HCT116 (cell line): Measurements from ENCODE around the gene DCDC2C.

Experiments used
- CEBPB ChIP-seq: IDR thresholded peaks from 2 replicates; pipeline ENCODE4 v1.6.1; 2012; ENCODE audit warnings: low read depth
- CTCF ChIP-seq, 3 experiments: fragments of 200-600 bp in 1 of 3; sonication (generic) in 1 of 3; IDR thresholded peaks in 2 of 3; conservative IDR thresholded peaks in 1 of 3; 2 replicates each; pipeline ENCODE4 v1.5.1; 2012 to 2017; ENCODE audit warnings: low read depth in 2 of 3, low read length in 2 of 3, antibody characterized with exemption in 1 of 3, borderline replicate concordance in 1 of 3, control low read depth in 1 of 3, mild to moderate bottlenecking in 1 of 3, mixed read lengths in 1 of 3, mixed run types in 1 of 3, moderate library complexity in 1 of 3; ENCODE audit not compliant: insufficient read depth in 1 of 3
- EZH2 ChIP-seq: fragments of 200-600 bp; sonication (generic); IDR thresholded peaks from 2 replicates; pipeline ENCODE4 v1.6.1; 2017; ENCODE audit warnings: antibody characterized with exemption, mixed run types
- JUND ChIP-seq: IDR thresholded peaks from 2 replicates; pipeline ENCODE4 v1.6.1; 2012
- POLR2A ChIP-seq: IDR thresholded peaks from 2 replicates; pipeline ENCODE4 v1.7.0; 2011; ENCODE audit warnings: borderline replicate concordance; ENCODE audit not compliant: insufficient read depth, insufficient read length; ENCODE audit errors: extremely low read depth
- POLR2AphosphoS5 ChIP-seq: IDR thresholded peaks from 2 replicates; pipeline ENCODE4 v1.6.1; 2011; ENCODE audit warnings: mild to moderate bottlenecking, low read depth, low read length, moderate library complexity
- RAD21 ChIP-seq: IDR thresholded peaks from 2 replicates; pipeline ENCODE4 v1.6.1; 2012; ENCODE audit warnings: low read depth, mild to moderate bottlenecking
- SIN3A ChIP-seq: IDR thresholded peaks from 2 replicates; pipeline ENCODE4 v1.6.1; 2012; ENCODE audit warnings: low read depth
- SP1 ChIP-seq: IDR thresholded peaks from 2 replicates; pipeline ENCODE4 v1.6.1; 2012; ENCODE audit warnings: low read depth
- TCF7L2 ChIP-seq: IDR thresholded peaks from 2 replicates; pipeline ENCODE4 v1.7.0; 2011; ENCODE audit warnings: borderline replicate concordance, inconsistent platforms; ENCODE audit not compliant: insufficient read depth, insufficient read length; ENCODE audit errors: extremely low read depth
- YY1 ChIP-seq: IDR thresholded peaks from 2 replicates; pipeline ENCODE4 v1.6.1; 2011; ENCODE audit warnings: low read length, low read depth, moderate library complexity, mild to moderate bottlenecking; ENCODE audit not compliant: insufficient replicate concordance; ENCODE audit errors: extremely low read depth
- ZBTB33 ChIP-seq: IDR thresholded peaks from 2 replicates; pipeline ENCODE4 v1.6.1; 2011; ENCODE audit warnings: mild to moderate bottlenecking, low read length, moderate library complexity; ENCODE audit not compliant: insufficient replicate concordance; ENCODE audit errors: extremely low read depth
- ZNF274 ChIP-seq: fragments of 200-500 bp; sonication (Bioruptor generic); IDR thresholded peaks from 2 replicates; pipeline ENCODE4 v1.6.1; 2014; ENCODE audit warnings: mild to moderate bottlenecking, low read depth, low read length, inconsistent platforms

- TF ChIP-seq YY1 (no peak), CTCF (IDR thresholded peaks at IDR 0.05 in 2 of 3, conservative IDR thresholded peaks at IDR 0.05 in 1 of 3; ENCODE audit: borderline replicate concordance in 1 of 3, insufficient read depth in 1 of 3, low read depth in 2 of 3, low read length in 2 of 3) (no peak), SP1 (no peak), SIN3A (no peak), POLR2AphosphoS5 (no peak), ZBTB33 (no peak), POLR2A (no peak), EZH2 (no peak), ZNF274 (no peak), TCF7L2 (no peak), CEBPB (no peak), RAD21 (no peak), JUND (no peak)
Measured at GRCh38 chr2:3747826-3748225, 44.5 kb downstream of the DCDC2C start.
